H9 (cell line): ENCODE measurements around the gene ATP2C1. TPM values are rescaled to one million over a fixed set of nuclear protein-coding genes. Genes with fewer than 3 reads are reported as not detected.

ENCODE experiments used
- DNase-seq: peaks from one replicate; pipeline ENCODE4 v3.0.0-alpha.2; 2017
- H2AFZ ChIP-seq: one replicate; pipeline ENCODE4 v1.6.1; 2013; ENCODE audit warnings: mild to moderate bottlenecking, low read length, control low read depth, moderate library complexity
- H2AK5ac ChIP-seq: 2 replicates; pipeline ENCODE4 v1.6.1; 2013; ENCODE audit warnings: low read length, control low read depth, mixed read lengths; ENCODE audit not compliant: insufficient read length
- H2BK120ac ChIP-seq: one replicate; pipeline ENCODE4 v1.6.1; 2013; ENCODE audit warnings: low read depth, mild to moderate bottlenecking, low read length, control low read depth, inconsistent platforms; ENCODE audit not compliant: poor library complexity, severe bottlenecking
- H2BK12ac ChIP-seq: 2 replicates; pipeline ENCODE4 v1.6.1; 2013; ENCODE audit warnings: low read length, control low read depth, mixed read lengths, low read depth; ENCODE audit not compliant: insufficient read length
- H2BK15ac ChIP-seq: 2 replicates; pipeline ENCODE4 v1.6.1; 2013; ENCODE audit warnings: low read depth, low read length, control low read depth
- H2BK20ac ChIP-seq: one replicate; pipeline ENCODE4 v1.6.1; 2013; ENCODE audit warnings: low read depth, mild to moderate bottlenecking, low read length, control low read depth, inconsistent platforms; ENCODE audit not compliant: poor library complexity, severe bottlenecking
- H2BK5ac ChIP-seq: 2 replicates; pipeline ENCODE4 v1.6.1; 2013; ENCODE audit warnings: low read length, control low read depth, mixed read lengths; ENCODE audit not compliant: insufficient read length
- H3K14ac ChIP-seq: 2 replicates; pipeline ENCODE4 v1.6.1; 2013; ENCODE audit warnings: low read length, control low read depth; ENCODE audit not compliant: insufficient read depth
- H3K18ac ChIP-seq: 2 replicates; pipeline ENCODE4 v1.6.1; 2013; ENCODE audit warnings: low read depth, mild to moderate bottlenecking, mixed read lengths, low read length, control low read depth; ENCODE audit not compliant: insufficient read length
- H3K23ac ChIP-seq: 2 replicates; pipeline ENCODE4 v1.6.1; 2013; ENCODE audit warnings: low read length, control low read depth, mixed read lengths, low read depth; ENCODE audit not compliant: insufficient read length
- H3K23me2 ChIP-seq: 2 replicates; pipeline ENCODE4 v1.6.1; 2013; ENCODE audit warnings: low read depth, mild to moderate bottlenecking, mixed read lengths, low read length, control low read depth; ENCODE audit not compliant: insufficient read length, poor library complexity, severe bottlenecking
- H3K27ac ChIP-seq: 2 replicates; pipeline ENCODE4 v1.5.1; 2013; ENCODE audit warnings: low read length, control low read depth, mixed read lengths, low read depth; ENCODE audit not compliant: insufficient read length
- H3K27me3 ChIP-seq: 2 replicates; pipeline ENCODE4 v1.6.1; 2013; ENCODE audit warnings: low read length, control low read depth, inconsistent platforms; ENCODE audit not compliant: insufficient read depth
- H3K4ac ChIP-seq: 2 replicates; pipeline ENCODE4 v1.6.1; 2013; ENCODE audit warnings: low read depth, mild to moderate bottlenecking, control low read depth, inconsistent platforms, low read length, moderate library complexity
- H3K4me1 ChIP-seq: 2 replicates; pipeline ENCODE4 v1.6.1; 2013; ENCODE audit warnings: low read length, control low read depth, inconsistent platforms; ENCODE audit not compliant: insufficient read depth
- H3K4me2 ChIP-seq: 2 replicates; pipeline ENCODE4 v1.6.1; 2013; ENCODE audit warnings: low read length, control low read depth, mixed read lengths; ENCODE audit not compliant: insufficient read length, insufficient read depth
- H3K56ac ChIP-seq: 2 replicates; pipeline ENCODE4 v1.6.1; 2013; ENCODE audit warnings: low read depth, mild to moderate bottlenecking, mixed read lengths, low read length, control low read depth; ENCODE audit not compliant: insufficient read length
- H3K79me1 ChIP-seq: 2 replicates; pipeline ENCODE4 v1.6.1; 2013; ENCODE audit warnings: low read depth, mild to moderate bottlenecking, moderate library complexity, low read length, control low read depth, inconsistent platforms; ENCODE audit not compliant: insufficient read depth, poor library complexity, severe bottlenecking
- H3K79me2 ChIP-seq: 2 replicates; pipeline ENCODE4 v1.6.1; 2013; ENCODE audit warnings: low read length, control low read depth, inconsistent platforms; ENCODE audit not compliant: insufficient read depth
- H3K9ac ChIP-seq: 2 replicates; pipeline ENCODE4 v1.6.1; 2013; ENCODE audit warnings: low read length, control low read depth, mixed read lengths; ENCODE audit not compliant: insufficient read length; ENCODE audit errors: extremely low read depth
- H3K9me3 ChIP-seq: one replicate; pipeline ENCODE4 v1.6.1; 2013; ENCODE audit warnings: low read depth, low read length, inconsistent platforms; ENCODE audit not compliant: control insufficient read depth
- H3T11ph ChIP-seq: one replicate; pipeline ENCODE4 v1.6.1; 2013; ENCODE audit warnings: mild to moderate bottlenecking, low read length, control low read depth, inconsistent platforms
- H4K20me1 ChIP-seq: one replicate; pipeline ENCODE4 v1.6.1; 2013; ENCODE audit not compliant: control insufficient read depth, insufficient read length, insufficient read depth
- H4K5ac ChIP-seq: 2 replicates; pipeline ENCODE4 v1.6.1; 2013; ENCODE audit warnings: low read depth, mild to moderate bottlenecking, mixed read lengths, low read length, control low read depth; ENCODE audit not compliant: insufficient read length
- H4K8ac ChIP-seq: replicated peaks from 2 replicates; pipeline ENCODE4 v1.6.1; 2013; ENCODE audit warnings: low read length, control low read depth, mixed read lengths, low read depth; ENCODE audit not compliant: insufficient read length
- H4K91ac ChIP-seq: 2 replicates; pipeline ENCODE4 v1.6.1; 2013; ENCODE audit warnings: low read depth, mild to moderate bottlenecking, moderate library complexity, mixed read lengths, low read length, control low read depth; ENCODE audit not compliant: insufficient read length
- H3K27ac Mint-ChIP-seq, 3 experiments: 2 replicates in 2 of 3; 3 replicates in 1 of 3; pipeline ENCODE4 v1.8.0; 2020 to 2021; ENCODE audit warnings: mixed read lengths in 3 of 3, mild to moderate bottlenecking in 1 of 3, moderate library complexity in 1 of 3
- H3K27me3 Mint-ChIP-seq: 2 replicates; pipeline ENCODE4 v1.8.0; 2021; ENCODE audit warnings: low read depth, mild to moderate bottlenecking, moderate library complexity, mixed read lengths
- H3K36me3 Mint-ChIP-seq, 3 experiments: 2 replicates in 2 of 3; 3 replicates in 1 of 3; pipeline ENCODE4 v1.8.0; 2020 to 2021; ENCODE audit warnings: low read depth in 3 of 3, mixed read lengths in 3 of 3; ENCODE audit not compliant: insufficient read depth in 1 of 3
- H3K4me1 Mint-ChIP-seq, 2 experiments: 2 replicates each; pipeline ENCODE4 v1.8.0; 2020; ENCODE audit warnings: mixed read lengths in 2 of 2
- H3K4me3 Mint-ChIP-seq, 2 experiments: 2 replicates in 1 of 2; 3 replicates in 1 of 2; pipeline ENCODE4 v1.8.0; 2020 to 2021; ENCODE audit warnings: mild to moderate bottlenecking in 2 of 2, mixed read lengths in 2 of 2, moderate library complexity in 1 of 2
- H3K9me3 Mint-ChIP-seq, 2 experiments: 2 replicates in 1 of 2; 3 replicates in 1 of 2; pipeline ENCODE4 v1.8.0; 2020; ENCODE audit warnings: mild to moderate bottlenecking in 2 of 2, mixed read lengths in 2 of 2, moderate library complexity in 1 of 2
- CTCF ChIP-seq: fragments of 200-600 bp; sonication (generic); conservative IDR thresholded peaks from 3 replicates; pipeline ENCODE4 v1.8.0; 2021; ENCODE audit warnings: antibody characterized with exemption, mild to moderate bottlenecking
- WGBS: extraction: QIAGEN DNeasy Blood & Tissue Kit; methylation state at CpG from one replicate; pipeline ENCODE4 v1.1.7; 2013; ENCODE audit warnings: missing lambda C conversion rate, low lambda C conversion rate, mixed read lengths; ENCODE audit not compliant: insufficient read length; ENCODE audit errors: extremely low coverage; 5-methylcytosine and 5-hydroxymethylcytosine counted together
- total RNA-seq: library from RNA; stranded (reverse); gene quantifications from 2 replicates; pipeline ENCODE4 v1.2.1, GENCODE V29; 2021

The ATP2C1 gene
- total RNA-seq, 1 experiment from 2014 or later: 65.5 TPM

DNA sequence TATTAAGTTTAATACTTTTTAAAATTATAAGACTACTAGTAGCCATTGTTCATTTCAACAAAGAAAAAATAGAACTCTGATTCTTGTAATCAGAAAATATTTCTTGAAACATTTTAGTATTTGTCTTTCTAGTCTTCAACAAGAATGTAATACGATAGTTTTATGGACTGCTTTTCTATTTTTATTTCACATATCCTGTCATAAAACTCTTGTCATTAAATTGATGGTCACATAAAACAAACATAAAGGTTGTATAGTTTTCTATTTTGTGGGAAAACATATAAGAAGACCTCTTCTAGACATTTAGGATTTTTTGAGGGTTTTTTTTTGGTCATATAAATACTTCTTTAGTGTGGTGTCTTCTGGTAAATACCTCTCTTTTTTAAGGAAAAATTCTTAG, 62.4 kb downstream of the ATP2C1 start:
- Mint-ChIP-seq H3K27ac (no peak overlapping the region), H3K4me3 (no peak overlapping the region), H3K4me1 (peaks cover 2 to 3% of the 10 kb centered on the region in 2 experiments; a peak in 2 of 4 replicates), H3K36me3 (peaks cover 15 to 41% (median 39%) of the 10 kb centered on the region in 3 experiments; a peak in 6 of 7 replicates), H3K27me3 (no peaks in the 10 kb centered on the region), H3K9me3 (no peaks in the 10 kb centered on the region)
- Histone ChIP-seq H4K91ac (no peak overlapping the region), H3K4ac (no peak overlapping the region), H3T11ph (no peak overlapping the region), H3K56ac (no peak overlapping the region), H2BK20ac (no peak overlapping the region), H4K8ac (no peak overlapping the region), H3K4me2 (no peak overlapping the region), H4K20me1 (no peaks in the 10 kb centered on the region), H2AK5ac (no peak overlapping the region), H3K27ac (no peak overlapping the region), H3K79me2 (no peaks in the 10 kb centered on the region), H2BK12ac (no peak overlapping the region), H3K14ac (no peak overlapping the region), H3K23ac (no peak overlapping the region), H2BK5ac (no peak overlapping the region), H2BK15ac (no peak overlapping the region), H4K5ac (no peak overlapping the region), H3K27me3 (no peaks in the 10 kb centered on the region), H3K9ac (no peak overlapping the region), H3K18ac (no peak overlapping the region), H3K4me1 (no peaks in the 10 kb centered on the region), H3K9me3 (no peaks in the 10 kb centered on the region), H2AFZ (no peak overlapping the region), H3K79me1 (no peaks in the 10 kb centered on the region), H3K23me2 (no peaks in the 10 kb centered on the region), H2BK120ac (no peak overlapping the region)
- no CpG with 5 or more reads among the region's 1 CpG for WGBS
- TF ChIP-seq CTCF: no peak
- no peak for DNase-seq
